ENCODE measurements around the gene PCSK9. TPM values are rescaled to one million over a fixed set of nuclear protein-coding genes. Genes with fewer than 3 reads are reported as not detected.
"Not testable (repeated sequence)": the region's sequence is repeated elsewhere in the genome, so short reads cannot be mapped to it uniquely, and the experiment has no call there.

The PCSK9 gene
- polyA plus RNA-seq, 3 donors: 0.34 to 3.7 TPM; not detected in 1

GRCh38 chr1:55092475-55092874 is 53.1 kb downstream of the PCSK9 start:
- H3K27ac ChIP-seq (ENCODE audit: low read depth, low read length): no peak overlapping the region
- 88 to 93% (median 89%) methylated on average over 2 of the region's 2 CpGs for WGBS, 3 donors

- no peak overlapping the region for H3K27ac ChIP-seq (ENCODE audit: low read depth, low read length)
- WGBS, 3 donors: 93 to 94% (median 94%) methylated on average over 5 of the region's 5 CpGs
Observed at GRCh38 chr1:55095095-55095494, 55.7 kb downstream of the PCSK9 start.

- WGBS, 3 donors: 96 to 97% (median 96%) methylated on average over 2 of the region's 2 CpGs
- H3K27ac ChIP-seq (ENCODE audit: low read depth, low read length): no peak overlapping the region
Observed at GRCh38 chr1:55103891-55104290, 64.5 kb downstream of the PCSK9 start.

GRCh38 chr1:55107101-55107500 is 67.8 kb downstream of the PCSK9 start:
- 65 to 84% (median 65%) methylated on average over 6 of the region's 6 CpGs for WGBS, 3 donors
- no peak overlapping the region for H3K27ac ChIP-seq (ENCODE audit: low read depth, low read length)

- WGBS, 3 donors: 96% methylated on average over 14 of the region's 14 CpGs
- not testable (repeated sequence) for H3K27ac ChIP-seq (ENCODE audit: low read depth, low read length)
Observed at GRCh38 chr1:55109005-55109404, 69.7 kb downstream of the PCSK9 start.

Other genes starting within 250 kb of the PCSK9 start
- 1 to 10 TPM in 2 of 3 donors, not detected in 1; 1.2 to 6.3 TPM for gene TTC22, start 238.2 kb upstream of the PCSK9 start, polyA plus RNA-seq
- 100 to 1,000 TPM in 1 of 3 donors, 10 to 100 TPM in 2; 28.5 to 131 (median 36.3) TPM for gene DHCR24, start 152.4 kb upstream of the PCSK9 start, polyA plus RNA-seq
- gene TMEM61, start 58.9 kb upstream of the PCSK9 start, polyA plus RNA-seq: 1 to 10 TPM in 1 of 3 donors, under 1 TPM in 2; 0.45 to 3.1 (median 0.70) TPM
- gene BSND, start 40.6 kb upstream of the PCSK9 start, polyA plus RNA-seq: under 1 TPM in 1 of 3 donors, not detected in 2; 0.02 TPM
- 10 to 100 TPM in 1 of 3 donors, 1 to 10 TPM in 2; 6.6 to 16.0 (median 9.3) TPM for gene USP24, start 175.8 kb downstream of the PCSK9 start, polyA plus RNA-seq